ENCODE results near the gene ZNF423.

ZNF423 gene

DNA sequence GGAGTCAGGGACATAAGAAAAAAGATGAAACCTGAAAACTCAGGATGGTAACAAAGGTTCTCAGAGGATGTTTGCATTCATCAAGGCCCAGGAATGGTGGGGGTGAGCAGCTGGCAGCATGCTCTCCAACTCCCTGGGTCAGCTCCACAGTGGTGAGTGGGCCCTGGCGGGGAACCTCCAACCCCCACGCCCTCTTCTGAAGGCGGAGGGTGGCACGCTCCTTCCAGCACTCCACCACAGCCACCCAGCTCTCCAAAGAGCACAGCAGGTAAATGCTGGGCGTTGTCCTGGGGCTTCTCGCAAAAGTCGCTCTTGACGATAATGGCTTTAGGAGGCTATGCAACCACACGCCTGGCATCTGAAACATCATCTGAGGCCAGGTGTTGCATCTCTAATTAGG lies 308.5 kb downstream of the ZNF423 start:
- Histone ChIP-seq H3K9ac (ENCODE audit: low read length) (no peak overlapping the region), H3K4me1 (ENCODE audit: control insufficient read depth, insufficient read depth, low read length) (peaks cover 20% of the 10 kb centered on the region), H3K4me3 (ENCODE audit: low read length) (no peak overlapping the region), H3K9me3 (ENCODE audit: control insufficient read depth, low read length) (no peaks in the 10 kb centered on the region), H3K36me3 (ENCODE audit: control insufficient read depth, insufficient read depth, low read length, severe bottlenecking) (no peaks in the 10 kb centered on the region), H3K27me3 (replicated peaks; ENCODE audit: control insufficient read depth, insufficient read depth, low read length) (peaks cover 5% of the 10 kb centered on the region)
- DNase-seq (ENCODE audit: low read depth), result no peak

DNA sequence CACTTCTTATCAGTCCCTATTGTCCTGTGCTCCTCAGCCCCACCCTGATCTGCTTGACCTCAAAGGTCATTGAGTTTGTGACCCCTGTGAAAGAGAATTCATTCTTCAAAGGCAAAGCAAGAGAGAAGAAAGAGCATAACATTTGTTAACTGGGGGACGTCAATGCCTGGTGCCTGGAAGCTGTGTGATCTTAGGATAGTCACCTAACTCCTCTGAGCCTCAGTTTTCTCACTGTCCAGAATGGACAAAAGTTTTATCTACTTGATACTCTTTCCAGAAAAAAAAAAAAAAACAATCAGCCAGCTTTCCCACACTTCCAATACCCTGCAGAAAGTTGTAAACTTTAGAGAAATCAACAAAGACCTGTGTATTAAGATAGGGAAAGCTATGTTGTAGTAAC lies 309.2 kb downstream of the ZNF423 start:
- H3K9me3 ChIP-seq (ENCODE audit: control insufficient read depth, low read length), result no peaks in the 10 kb centered on the region
- DNase-seq (ENCODE audit: low read depth), result no peak
- peaks cover 13% of the 10 kb centered on the region for H3K4me1 ChIP-seq (ENCODE audit: control insufficient read depth, insufficient read depth, low read length)
- peaks cover 5% of the 10 kb centered on the region for H3K27me3 ChIP-seq (replicated peaks; ENCODE audit: control insufficient read depth, insufficient read depth, low read length)
- H3K9ac ChIP-seq (ENCODE audit: low read length), result no peak overlapping the region
- H3K4me3 ChIP-seq (ENCODE audit: low read length), result no peak overlapping the region
- no peaks in the 10 kb centered on the region for H3K36me3 ChIP-seq (ENCODE audit: control insufficient read depth, insufficient read depth, low read length, severe bottlenecking)

DNA sequence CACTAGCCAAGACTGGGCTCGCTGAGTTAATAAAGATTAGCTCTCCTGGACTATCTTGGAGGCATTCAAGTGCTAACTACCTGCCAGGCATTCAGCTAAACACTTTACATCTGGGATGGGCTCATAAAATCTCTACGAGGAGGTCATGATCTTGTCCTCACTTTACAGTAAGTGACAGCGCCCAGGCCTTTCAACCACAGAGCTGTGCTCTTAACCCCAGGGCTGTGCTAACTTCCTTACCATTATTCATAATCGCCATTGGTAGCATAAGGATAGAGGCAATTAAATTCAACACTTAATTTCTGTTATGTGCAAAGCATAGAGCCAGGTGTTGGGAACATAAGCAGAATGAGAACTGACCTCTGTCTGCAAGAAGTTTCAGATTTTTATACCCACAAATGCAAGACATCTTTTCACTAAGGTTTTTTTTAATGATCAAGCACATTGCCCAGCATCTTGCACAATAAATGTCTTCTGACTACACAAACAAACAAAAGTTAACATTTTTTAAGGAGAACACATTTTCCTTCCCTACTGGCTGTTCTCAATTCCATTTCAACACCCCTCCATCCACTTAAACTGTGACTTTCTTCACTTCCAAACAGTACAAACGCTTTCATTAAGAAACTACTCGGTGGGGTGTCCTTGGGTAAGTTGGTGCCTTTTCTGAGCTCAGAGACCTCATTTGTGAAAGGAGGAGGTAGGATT lies 310.0 kb downstream of the ZNF423 start:
- H3K4me1 ChIP-seq (ENCODE audit: control insufficient read depth, insufficient read depth, low read length), result peaks cover 13% of the 10 kb centered on the region
- peaks cover 5% of the 10 kb centered on the region for H3K27me3 ChIP-seq (replicated peaks; ENCODE audit: control insufficient read depth, insufficient read depth, low read length)
- no peaks in the 10 kb centered on the region for H3K36me3 ChIP-seq (ENCODE audit: control insufficient read depth, insufficient read depth, low read length, severe bottlenecking)
- H3K9ac ChIP-seq (ENCODE audit: low read length), result no peak overlapping the region
- peak; percentile 57 for DNase-seq (ENCODE audit: low read depth)
- H3K4me3 ChIP-seq (ENCODE audit: low read length), result no peak overlapping the region
- no peaks in the 10 kb centered on the region for H3K9me3 ChIP-seq (ENCODE audit: control insufficient read depth, low read length)

DNA sequence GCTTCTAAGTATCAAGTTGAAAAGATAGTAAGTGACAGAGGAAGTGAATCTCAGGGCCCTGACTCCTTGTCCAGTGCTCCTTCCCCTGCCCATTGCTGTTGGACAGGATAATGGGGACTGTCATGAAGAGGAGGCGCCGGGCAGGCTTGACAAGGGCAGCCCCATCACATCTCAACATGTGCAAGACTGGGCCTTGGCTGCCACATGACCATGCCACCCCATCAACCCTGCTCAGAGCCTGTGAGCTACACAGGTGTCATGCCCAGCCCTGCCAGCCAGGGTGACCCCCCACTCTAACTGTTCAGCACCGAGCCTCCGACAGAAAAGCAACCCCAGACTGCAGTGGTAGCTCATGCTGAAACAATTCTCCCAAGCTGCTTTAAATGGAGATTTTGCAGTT lies 310.7 kb downstream of the ZNF423 start:
- Histone ChIP-seq H3K36me3 (ENCODE audit: control insufficient read depth, insufficient read depth, low read length, severe bottlenecking) (no peaks in the 10 kb centered on the region), H3K9me3 (ENCODE audit: control insufficient read depth, low read length) (no peaks in the 10 kb centered on the region), H3K27me3 (replicated peaks; ENCODE audit: control insufficient read depth, insufficient read depth, low read length) (peaks cover 5% of the 10 kb centered on the region), H3K4me1 (ENCODE audit: control insufficient read depth, insufficient read depth, low read length) (peaks cover 13% of the 10 kb centered on the region), H3K4me3 (ENCODE audit: low read length) (no peak overlapping the region), H3K9ac (ENCODE audit: low read length) (no peak overlapping the region)
- DNase-seq (ENCODE audit: low read depth), result no peak

DNA sequence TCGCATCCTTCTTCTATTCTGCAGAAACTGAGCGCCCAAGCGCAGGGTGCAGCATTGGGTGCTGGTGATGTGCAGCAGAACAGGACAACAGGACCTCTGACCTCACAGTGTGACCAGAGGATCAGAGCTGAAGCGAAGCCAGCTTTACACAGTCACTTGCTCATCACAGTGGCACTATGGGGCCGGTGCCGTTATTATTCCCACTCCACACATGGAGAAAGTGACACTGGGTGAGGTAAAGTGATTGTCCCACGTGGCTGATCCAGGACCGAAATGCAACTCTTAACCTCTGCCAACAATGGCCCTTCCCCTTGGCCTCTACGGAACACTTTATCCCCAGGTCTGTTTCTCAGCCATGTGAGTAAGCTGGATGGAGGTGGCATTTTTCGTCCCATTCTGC lies 311.1 kb downstream of the ZNF423 start:
- Histone ChIP-seq H3K9ac (ENCODE audit: low read length) (no peak overlapping the region), H3K4me3 (ENCODE audit: low read length) (no peak overlapping the region), H3K4me1 (ENCODE audit: control insufficient read depth, insufficient read depth, low read length) (peaks cover 13% of the 10 kb centered on the region), H3K36me3 (ENCODE audit: control insufficient read depth, insufficient read depth, low read length, severe bottlenecking) (no peaks in the 10 kb centered on the region), H3K9me3 (ENCODE audit: control insufficient read depth, low read length) (no peaks in the 10 kb centered on the region), H3K27me3 (replicated peaks; ENCODE audit: control insufficient read depth, insufficient read depth, low read length) (peaks cover 5% of the 10 kb centered on the region)
- no peak for DNase-seq (ENCODE audit: low read depth)

DNA sequence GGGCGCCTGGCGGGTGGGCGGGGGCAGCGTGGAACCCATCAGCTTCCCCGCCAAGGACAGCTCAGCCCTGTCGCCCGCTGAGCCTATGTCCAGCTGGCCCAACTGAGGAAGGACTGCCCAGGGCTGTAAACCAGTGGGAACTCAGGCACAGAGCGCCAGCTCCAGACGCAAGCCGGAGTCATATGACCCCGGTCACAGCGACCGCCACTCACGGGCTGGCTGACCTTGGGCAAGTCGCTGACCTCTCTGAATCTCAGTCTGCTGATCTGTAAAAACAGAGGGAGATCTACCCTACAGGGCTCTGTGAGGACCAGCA lies 312.3 kb downstream of the ZNF423 start:
- H3K4me3 ChIP-seq (ENCODE audit: low read length), result no peak overlapping the region
- H3K27me3 ChIP-seq (replicated peaks; ENCODE audit: control insufficient read depth, insufficient read depth, low read length), result peaks cover 5% of the 10 kb centered on the region
- no peaks in the 10 kb centered on the region for H3K9me3 ChIP-seq (ENCODE audit: control insufficient read depth, low read length)
- DNase-seq (ENCODE audit: low read depth), result no peak
- H3K9ac ChIP-seq (ENCODE audit: low read length), result no peak overlapping the region
- no peaks in the 10 kb centered on the region for H3K36me3 ChIP-seq (ENCODE audit: control insufficient read depth, insufficient read depth, low read length, severe bottlenecking)
- H3K4me1 ChIP-seq (ENCODE audit: control insufficient read depth, insufficient read depth, low read length), result peaks cover 19% of the 10 kb centered on the region

DNA sequence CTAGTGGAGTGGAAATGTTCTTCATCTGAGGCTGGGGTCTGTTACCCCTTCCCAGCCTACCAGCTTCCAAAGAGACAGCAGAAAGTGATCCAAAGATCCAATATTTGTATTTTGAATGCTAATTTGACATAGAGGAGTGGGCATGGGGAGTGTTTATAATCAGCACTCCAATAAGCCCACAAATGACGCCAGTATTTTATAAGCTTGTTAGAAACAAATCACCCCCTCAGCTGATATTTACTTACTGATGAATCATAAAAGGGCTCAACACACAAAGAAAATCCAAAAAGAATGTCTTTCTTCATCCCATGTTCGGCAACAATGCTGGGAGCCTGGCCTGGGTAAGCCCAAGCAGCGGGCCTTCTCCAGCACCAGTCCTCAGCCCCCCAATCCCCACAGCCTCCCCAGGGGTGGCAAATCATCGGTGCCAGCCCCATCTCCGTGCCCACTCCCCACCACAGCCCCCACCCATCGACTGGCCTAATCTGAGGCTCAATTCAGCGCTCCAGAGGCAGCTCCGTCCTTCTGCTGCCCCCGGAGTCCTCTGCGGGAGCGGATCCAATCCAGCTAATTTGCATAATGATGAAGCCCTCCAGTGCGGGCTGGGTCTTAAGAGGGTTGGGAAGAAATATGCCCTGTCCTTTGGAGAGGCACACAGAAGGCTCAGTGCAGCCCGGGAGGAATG lies 312.8 kb downstream of the ZNF423 start:
- H3K4me1 ChIP-seq (ENCODE audit: control insufficient read depth, insufficient read depth, low read length), result peaks cover 19% of the 10 kb centered on the region
- DNase-seq (ENCODE audit: low read depth), result peak; percentile 28
- H3K4me3 ChIP-seq (ENCODE audit: low read length), result no peak overlapping the region
- H3K9me3 ChIP-seq (ENCODE audit: control insufficient read depth, low read length), result no peaks in the 10 kb centered on the region
- H3K9ac ChIP-seq (ENCODE audit: low read length), result no peak overlapping the region
- H3K36me3 ChIP-seq (ENCODE audit: control insufficient read depth, insufficient read depth, low read length, severe bottlenecking), result no peaks in the 10 kb centered on the region
- H3K27me3 ChIP-seq (replicated peaks; ENCODE audit: control insufficient read depth, insufficient read depth, low read length), result peaks cover 5% of the 10 kb centered on the region

DNA sequence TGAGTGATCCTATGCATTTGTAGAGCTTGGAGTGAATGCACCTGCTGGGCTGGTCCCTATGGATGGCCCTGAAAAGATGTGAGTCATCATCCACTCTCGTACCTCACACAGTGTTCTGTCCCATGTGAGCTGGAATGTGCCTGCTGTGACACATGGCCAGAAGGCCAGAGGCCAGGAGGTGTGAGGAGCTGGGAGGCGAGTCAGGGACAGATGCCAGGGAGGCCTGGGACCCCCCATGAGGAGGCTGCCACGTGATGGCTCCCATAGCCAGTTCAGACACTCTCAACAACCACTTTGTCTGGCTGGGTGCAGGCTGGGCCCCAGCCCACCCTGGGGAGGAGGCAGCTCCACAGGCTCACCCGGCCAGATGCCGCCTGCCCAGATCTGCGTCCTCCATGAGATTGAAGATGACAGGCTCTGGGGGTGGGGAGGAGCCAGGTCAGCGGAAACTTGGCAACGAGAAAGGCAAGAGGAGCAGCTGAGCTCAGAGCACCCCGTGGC lies 313.5 kb downstream of the ZNF423 start:
- H3K9me3 ChIP-seq (ENCODE audit: control insufficient read depth, low read length), result no peaks in the 10 kb centered on the region
- peaks cover 19% of the 10 kb centered on the region for H3K4me1 ChIP-seq (ENCODE audit: control insufficient read depth, insufficient read depth, low read length)
- no peak overlapping the region for H3K4me3 ChIP-seq (ENCODE audit: low read length)
- no peak for DNase-seq (ENCODE audit: low read depth)
- no peak overlapping the region for H3K9ac ChIP-seq (ENCODE audit: low read length)
- no peaks in the 10 kb centered on the region for H3K36me3 ChIP-seq (ENCODE audit: control insufficient read depth, insufficient read depth, low read length, severe bottlenecking)
- H3K27me3 ChIP-seq (replicated peaks; ENCODE audit: control insufficient read depth, insufficient read depth, low read length), result peaks cover 5% of the 10 kb centered on the region

DNA sequence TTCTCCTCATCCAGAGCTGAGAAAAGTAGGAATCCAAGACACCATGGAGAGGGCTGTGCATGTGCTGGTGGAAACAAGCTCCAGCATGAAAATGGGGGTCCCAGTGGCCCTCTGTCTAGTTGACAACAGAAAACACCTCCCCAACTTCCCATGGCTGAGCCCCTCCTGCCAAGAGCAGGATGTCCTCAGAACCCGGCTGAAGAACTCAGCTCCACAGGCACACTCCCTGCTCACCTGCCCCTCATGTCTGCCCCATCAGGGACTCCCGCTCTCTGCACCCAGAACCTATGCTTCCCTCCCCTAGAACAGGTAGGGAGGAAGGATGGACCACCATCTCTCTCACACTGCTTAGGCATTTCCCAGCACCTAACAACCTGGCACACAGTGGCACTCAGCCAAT lies 315.1 kb downstream of the ZNF423 start:
- Histone ChIP-seq H3K9ac (ENCODE audit: low read length) (no peak overlapping the region), H3K9me3 (ENCODE audit: control insufficient read depth, low read length) (no peaks in the 10 kb centered on the region), H3K27me3 (replicated peaks; ENCODE audit: control insufficient read depth, insufficient read depth, low read length) (peaks cover 5% of the 10 kb centered on the region), H3K36me3 (ENCODE audit: control insufficient read depth, insufficient read depth, low read length, severe bottlenecking) (no peaks in the 10 kb centered on the region), H3K4me3 (ENCODE audit: low read length) (no peak overlapping the region), H3K4me1 (ENCODE audit: control insufficient read depth, insufficient read depth, low read length) (peaks cover 12% of the 10 kb centered on the region)
- DNase-seq (ENCODE audit: low read depth), result no peak

DNA sequence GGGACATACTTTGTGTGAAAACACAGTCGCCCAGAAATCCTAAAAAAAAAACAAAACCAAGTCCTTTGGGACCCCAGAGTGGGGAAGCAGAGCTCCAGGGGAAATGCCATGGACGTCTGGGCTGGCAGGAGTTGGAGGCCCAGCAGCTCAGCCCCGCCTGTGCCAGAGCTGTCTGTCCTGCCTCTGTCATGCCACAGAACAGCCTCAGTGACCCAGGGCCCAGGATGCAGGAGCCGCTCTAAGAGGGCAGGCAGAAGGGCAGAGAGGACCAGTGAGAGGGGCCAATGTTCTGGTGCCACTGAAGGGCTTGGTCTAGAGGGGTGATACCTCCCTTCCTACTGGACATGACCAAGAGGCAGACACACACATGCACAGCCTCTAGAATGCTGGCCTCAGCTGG lies 316.2 kb downstream of the ZNF423 start:
- H3K9me3 ChIP-seq (ENCODE audit: control insufficient read depth, low read length), result no peaks in the 10 kb centered on the region
- H3K36me3 ChIP-seq (ENCODE audit: control insufficient read depth, insufficient read depth, low read length, severe bottlenecking), result no peaks in the 10 kb centered on the region
- DNase-seq (ENCODE audit: low read depth), result no peak
- peaks cover 11% of the 10 kb centered on the region for H3K27me3 ChIP-seq (replicated peaks; ENCODE audit: control insufficient read depth, insufficient read depth, low read length)
- H3K4me1 ChIP-seq (ENCODE audit: control insufficient read depth, insufficient read depth, low read length), result peaks cover 6% of the 10 kb centered on the region
- H3K9ac ChIP-seq (ENCODE audit: low read length), result no peak overlapping the region
- no peak overlapping the region for H3K4me3 ChIP-seq (ENCODE audit: low read length)

DNA sequence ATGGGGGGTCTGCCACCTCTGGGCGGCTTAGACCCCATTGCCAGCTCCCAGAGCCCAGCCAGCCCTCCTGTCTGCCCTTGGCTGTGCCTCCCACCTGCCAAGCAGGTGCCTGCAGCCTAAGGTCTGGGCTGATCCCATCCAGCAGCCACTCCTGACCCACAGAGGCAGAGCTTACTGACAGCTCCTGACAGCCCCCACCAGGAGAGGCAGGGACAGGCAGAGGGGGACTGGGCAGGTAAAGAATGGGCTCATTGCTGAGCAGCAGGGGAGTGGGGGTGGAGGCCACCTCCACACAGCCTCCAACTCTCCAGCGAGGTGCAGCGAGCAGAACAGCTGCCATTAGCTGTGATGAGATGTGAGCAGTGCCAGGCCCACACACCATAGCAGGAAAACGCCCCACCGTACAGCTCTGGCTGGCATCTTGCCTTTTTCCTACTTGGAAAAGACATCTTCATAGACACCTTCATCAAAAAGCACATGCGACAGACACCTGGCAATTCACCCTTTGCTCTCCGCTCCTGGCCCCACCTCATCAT lies 317.9 kb downstream of the ZNF423 start:
- no peaks in the 10 kb centered on the region for H3K36me3 ChIP-seq (ENCODE audit: control insufficient read depth, insufficient read depth, low read length, severe bottlenecking)
- no peaks in the 10 kb centered on the region for H3K9me3 ChIP-seq (ENCODE audit: control insufficient read depth, low read length)
- peaks cover 6% of the 10 kb centered on the region for H3K4me1 ChIP-seq (ENCODE audit: control insufficient read depth, insufficient read depth, low read length)
- H3K27me3 ChIP-seq (replicated peaks; ENCODE audit: control insufficient read depth, insufficient read depth, low read length), result peaks cover 7% of the 10 kb centered on the region
- no peak overlapping the region for H3K4me3 ChIP-seq (ENCODE audit: low read length)
- no peak for DNase-seq (ENCODE audit: low read depth)
- H3K9ac ChIP-seq (ENCODE audit: low read length), result no peak overlapping the region
